GM23338 (cell line): ENCODE results near the gene VAPA.

Experiments used
- CREB1 ChIP-seq: fragments of 250-450 bp; sonication (Bioruptor Pico); IDR thresholded peaks from 2 replicates; pipeline ENCODE4 v1.5.0; 2020; ENCODE audit warnings: low read depth, mild to moderate bottlenecking, moderate library complexity
- ETS1 ChIP-seq: IDR thresholded peaks from 2 replicates; pipeline ENCODE4 v1.6.1; 2016; ENCODE audit warnings: antibody characterized with exemption
- EZH2 ChIP-seq: fragments of 200-600 bp; sonication (generic); IDR thresholded peaks from one replicate; pipeline ENCODE4 v1.8.0; 2017; ENCODE audit warnings: antibody characterized with exemption, mild to moderate bottlenecking, low read depth; ENCODE audit not compliant: unreplicated experiment
- EZH2phosphoT487 ChIP-seq: fragments of 200-600 bp; sonication (generic); IDR thresholded peaks from one replicate; pipeline ENCODE4 v1.8.1; 2018; ENCODE audit warnings: antibody characterized with exemption; ENCODE audit not compliant: unreplicated experiment
- JUNB ChIP-seq: IDR thresholded peaks from one replicate; pipeline ENCODE4 v1.6.1; 2016; ENCODE audit warnings: antibody characterized with exemption; ENCODE audit not compliant: unreplicated experiment
- POLR2AphosphoS5 ChIP-seq: IDR thresholded peaks from 2 replicates; pipeline ENCODE4 v1.6.1; 2016; ENCODE audit warnings: antibody characterized with exemption, low read depth
- STAT1 ChIP-seq: IDR thresholded peaks from one replicate; pipeline ENCODE4 v1.6.1; 2016; ENCODE audit warnings: antibody characterized with exemption; ENCODE audit not compliant: unreplicated experiment
- ZNF114 ChIP-seq: fragments of 250-450 bp; sonication (Bioruptor Pico); IDR thresholded peaks from 2 replicates; pipeline ENCODE4 v1.5.0; 2020; ENCODE audit warnings: mild to moderate bottlenecking, moderate library complexity
- ZNF331 ChIP-seq: fragments of 250-450 bp; sonication (Bioruptor Pico); IDR thresholded peaks from 2 replicates; pipeline ENCODE4 v1.5.0; 2020; ENCODE audit warnings: low read depth, mild to moderate bottlenecking, moderate library complexity
- TF ChIP-seq, protein P1 (sequence below), 2 experiments: fragments of 200-600 bp in 1 of 2; sonication (generic) in 1 of 2; conservative IDR thresholded peaks; 2 replicates each; pipeline versions ENCODE4 v1.5.1 to v1.6.1; 2016 to 2017; ENCODE audit warnings: antibody characterized with exemption in 2 of 2, low read depth in 2 of 2, mild to moderate bottlenecking in 2 of 2, moderate library complexity in 1 of 2
- TF ChIP-seq, protein P2 (sequence below): IDR thresholded peaks from one replicate; pipeline ENCODE4 v1.6.1; 2018; ENCODE audit warnings: antibody characterized with exemption; ENCODE audit not compliant: unreplicated experiment

DNA sequence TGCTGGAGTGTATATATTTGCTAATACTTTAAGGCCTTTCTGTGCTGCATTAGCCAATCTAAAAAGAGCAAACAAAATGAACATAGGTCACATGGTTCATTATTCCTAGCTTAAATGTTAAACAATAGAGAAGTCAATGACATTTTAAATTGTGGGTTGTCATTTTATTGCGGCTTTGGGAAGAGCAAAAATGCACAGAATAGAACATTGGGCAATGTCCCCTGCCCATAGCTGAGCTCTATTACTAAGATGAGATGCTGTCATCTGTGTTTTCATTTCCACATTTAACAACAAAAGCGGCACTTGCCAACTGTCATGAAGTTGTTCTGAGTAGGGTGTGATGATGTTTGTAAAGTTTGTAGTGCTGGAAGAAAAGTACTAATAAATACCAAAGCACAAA, 3.2 kb upstream of the VAPA start:
- TF ChIP-seq, protein P1, sequence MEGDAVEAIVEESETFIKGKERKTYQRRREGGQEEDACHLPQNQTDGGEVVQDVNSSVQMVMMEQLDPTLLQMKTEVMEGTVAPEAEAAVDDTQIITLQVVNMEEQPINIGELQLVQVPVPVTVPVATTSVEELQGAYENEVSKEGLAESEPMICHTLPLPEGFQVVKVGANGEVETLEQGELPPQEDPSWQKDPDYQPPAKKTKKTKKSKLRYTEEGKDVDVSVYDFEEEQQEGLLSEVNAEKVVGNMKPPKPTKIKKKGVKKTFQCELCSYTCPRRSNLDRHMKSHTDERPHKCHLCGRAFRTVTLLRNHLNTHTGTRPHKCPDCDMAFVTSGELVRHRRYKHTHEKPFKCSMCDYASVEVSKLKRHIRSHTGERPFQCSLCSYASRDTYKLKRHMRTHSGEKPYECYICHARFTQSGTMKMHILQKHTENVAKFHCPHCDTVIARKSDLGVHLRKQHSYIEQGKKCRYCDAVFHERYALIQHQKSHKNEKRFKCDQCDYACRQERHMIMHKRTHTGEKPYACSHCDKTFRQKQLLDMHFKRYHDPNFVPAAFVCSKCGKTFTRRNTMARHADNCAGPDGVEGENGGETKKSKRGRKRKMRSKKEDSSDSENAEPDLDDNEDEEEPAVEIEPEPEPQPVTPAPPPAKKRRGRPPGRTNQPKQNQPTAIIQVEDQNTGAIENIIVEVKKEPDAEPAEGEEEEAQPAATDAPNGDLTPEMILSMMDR (conservative IDR thresholded peaks at IDR 0.05; ENCODE audit: low read depth in 2 of 2) = no peak
- no peak for TF ChIP-seq POLR2AphosphoS5
- no peak for TF ChIP-seq ZNF114 (CRISPR knock-in tag)
- TF ChIP-seq EZH2 = no peak
- no peak for TF ChIP-seq CREB1 (CRISPR knock-in tag)
- TF ChIP-seq JUNB = no peak
- TF ChIP-seq, protein P2, sequence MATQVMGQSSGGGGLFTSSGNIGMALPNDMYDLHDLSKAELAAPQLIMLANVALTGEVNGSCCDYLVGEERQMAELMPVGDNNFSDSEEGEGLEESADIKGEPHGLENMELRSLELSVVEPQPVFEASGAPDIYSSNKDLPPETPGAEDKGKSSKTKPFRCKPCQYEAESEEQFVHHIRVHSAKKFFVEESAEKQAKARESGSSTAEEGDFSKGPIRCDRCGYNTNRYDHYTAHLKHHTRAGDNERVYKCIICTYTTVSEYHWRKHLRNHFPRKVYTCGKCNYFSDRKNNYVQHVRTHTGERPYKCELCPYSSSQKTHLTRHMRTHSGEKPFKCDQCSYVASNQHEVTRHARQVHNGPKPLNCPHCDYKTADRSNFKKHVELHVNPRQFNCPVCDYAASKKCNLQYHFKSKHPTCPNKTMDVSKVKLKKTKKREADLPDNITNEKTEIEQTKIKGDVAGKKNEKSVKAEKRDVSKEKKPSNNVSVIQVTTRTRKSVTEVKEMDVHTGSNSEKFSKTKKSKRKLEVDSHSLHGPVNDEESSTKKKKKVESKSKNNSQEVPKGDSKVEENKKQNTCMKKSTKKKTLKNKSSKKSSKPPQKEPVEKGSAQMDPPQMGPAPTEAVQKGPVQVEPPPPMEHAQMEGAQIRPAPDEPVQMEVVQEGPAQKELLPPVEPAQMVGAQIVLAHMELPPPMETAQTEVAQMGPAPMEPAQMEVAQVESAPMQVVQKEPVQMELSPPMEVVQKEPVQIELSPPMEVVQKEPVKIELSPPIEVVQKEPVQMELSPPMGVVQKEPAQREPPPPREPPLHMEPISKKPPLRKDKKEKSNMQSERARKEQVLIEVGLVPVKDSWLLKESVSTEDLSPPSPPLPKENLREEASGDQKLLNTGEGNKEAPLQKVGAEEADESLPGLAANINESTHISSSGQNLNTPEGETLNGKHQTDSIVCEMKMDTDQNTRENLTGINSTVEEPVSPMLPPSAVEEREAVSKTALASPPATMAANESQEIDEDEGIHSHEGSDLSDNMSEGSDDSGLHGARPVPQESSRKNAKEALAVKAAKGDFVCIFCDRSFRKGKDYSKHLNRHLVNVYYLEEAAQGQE = no peak
- no peak for TF ChIP-seq EZH2phosphoT487
- TF ChIP-seq ETS1 = no peak
- TF ChIP-seq STAT1 = no peak
- TF ChIP-seq ZNF331 = no peak
